OCI-LY7 (cell line): ENCODE data around the gene IL9R. TPM values are rescaled to one million over a fixed set of nuclear protein-coding genes. Genes with fewer than 3 reads are reported as not detected.
A peak's percentile ranks its signal among the peaks of the same experiment; 100 is the strongest.

ENCODE experiments used
- Bru-seq: library from RNA; stranded (reverse); fragments of 400-500 nt; gene quantifications from one replicate; lab custom pipeline; 2021; lab: Mats Ljungman, UMichigan
- BruChase-seq, 2 experiments: library from RNA; stranded (reverse); fragments of 400-500 nt; gene quantifications; one replicate each; lab custom pipeline; 2021; lab: Mats Ljungman, UMichigan
- BruUV-seq: library from RNA; stranded (reverse); fragments of 400-500 nt; replicated peaks from 2 replicates; lab custom pipeline; 2021; lab: Mats Ljungman, UMichigan
- CTCF ChIA-PET: fragments of 300-600 bp; sonication (Branson Sonifier 250); formaldehyde crosslinking; loops from one replicate; lab custom pipeline; 2022; ENCODE audit warnings: antibody characterized with exemption; ENCODE audit not compliant: unreplicated experiment; lab: Charles Lee
- POLR2A ChIA-PET: fragments of 300-600 bp; sonication (Branson Sonifier 250); formaldehyde crosslinking; loops from one replicate; lab custom pipeline; 2022; ENCODE audit warnings: antibody characterized with exemption; lab: Charles Lee
- DNase-seq: peaks from one replicate; pipeline ENCODE4 v3.0.0-alpha.2; 2015; ENCODE audit warnings: low spot score
- H2AFZ ChIP-seq: fragments of 200-600 bp; sonication (generic), shearing (Covaris generic); 2 replicates; pipeline ENCODE4 v1.6.1; 2014; ENCODE audit warnings: mild to moderate bottlenecking, antibody characterized with exemption, low read length, moderate library complexity
- H3K27ac ChIP-seq: fragments of 200-600 bp; sonication (generic); 2 replicates; pipeline ENCODE4 v1.5.1; 2014; ENCODE audit warnings: mixed run types, low read depth, mild to moderate bottlenecking, moderate library complexity, low read length, inconsistent platforms; ENCODE audit not compliant: poor library complexity, severe bottlenecking
- H3K36me3 ChIP-seq: fragments of 200-600 bp; sonication (generic); 2 replicates; pipeline ENCODE4 v1.6.1; 2014; ENCODE audit warnings: mild to moderate bottlenecking, antibody characterized with exemption, low read length, moderate library complexity, mixed read lengths; ENCODE audit not compliant: insufficient read depth
- H3K4me1 ChIP-seq: fragments of 200-600 bp; sonication (generic); 2 replicates; pipeline ENCODE4 v1.5.1; 2014; ENCODE audit warnings: mild to moderate bottlenecking, low read length; ENCODE audit not compliant: insufficient read depth, poor library complexity, severe bottlenecking
- H3K4me2 ChIP-seq: fragments of 200-600 bp; sonication (generic); 2 replicates; pipeline ENCODE4 v1.6.1; 2014; ENCODE audit warnings: mild to moderate bottlenecking, low read length
- H3K4me3 ChIP-seq: fragments of 200-600 bp; sonication (generic); 2 replicates; pipeline ENCODE4 v1.5.1; 2014; ENCODE audit warnings: mild to moderate bottlenecking, low read depth, low read length; ENCODE audit not compliant: poor library complexity, severe bottlenecking
- H3K79me2 ChIP-seq: fragments of 200-600 bp; sonication (generic); 2 replicates; pipeline ENCODE4 v1.6.1; 2016; ENCODE audit warnings: low read depth, mild to moderate bottlenecking, low read length, moderate library complexity, mixed read lengths; ENCODE audit not compliant: insufficient read depth
- H3K9me2 ChIP-seq: fragments of 200-600 bp; sonication (generic); 2 replicates; pipeline ENCODE4 v1.6.1; 2016; ENCODE audit warnings: mild to moderate bottlenecking, low read length, mixed read lengths; ENCODE audit not compliant: insufficient read depth
- H3K9me3 ChIP-seq: fragments of 200-600 bp; sonication (generic); 2 replicates; pipeline ENCODE4 v1.6.1; 2014; ENCODE audit warnings: mild to moderate bottlenecking, mixed run types, low read length, mixed read lengths
- H4K20me1 ChIP-seq: fragments of 200-600 bp; sonication (generic); 2 replicates; pipeline ENCODE4 v1.6.1; 2014; ENCODE audit warnings: mild to moderate bottlenecking, antibody characterized with exemption, low read length, moderate library complexity, mixed read lengths; ENCODE audit not compliant: insufficient read depth
- CTCF ChIP-seq: fragments of 200-600 bp; sonication (generic); conservative IDR thresholded peaks from 2 replicates; pipeline ENCODE4 v1.5.1; 2014; ENCODE audit warnings: mild to moderate bottlenecking, antibody characterized with exemption, low read length, moderate library complexity, mixed read lengths
- EZH2phosphoT487 ChIP-seq: fragments of 200-600 bp; sonication (generic); IDR thresholded peaks from 2 replicates; pipeline ENCODE4 v1.6.1; 2018; ENCODE audit warnings: low read depth, borderline replicate concordance, mild to moderate bottlenecking, mixed run types, antibody characterized with exemption, low read length, moderate library complexity, mixed read lengths
- intact Hi-C: fragments of 100-400 bp; cut with micrococcal nuclease; formaldehyde crosslinking; loops from one replicate; pipeline ENCODE4 v1.10.0; 2022; ENCODE audit not compliant: unreplicated experiment
- long read RNA-seq: library from polyadenylated mRNA; stranded (forward); transcript quantifications from one replicate; pipeline ENCODE4 v2.0.0, GENCODE V29; 2022
- total RNA-seq, 2 experiments: library from RNA; depleted of rRNA in 1 of 2; stranded (reverse); fragments of >200 nt in 1 of 2; shearing (Covaris generic) in 1 of 2; gene quantifications; 2 replicates each; pipeline ENCODE4 v1.2.3, GENCODE V29; 2014 to 2022

Gene IL9R, protein sequence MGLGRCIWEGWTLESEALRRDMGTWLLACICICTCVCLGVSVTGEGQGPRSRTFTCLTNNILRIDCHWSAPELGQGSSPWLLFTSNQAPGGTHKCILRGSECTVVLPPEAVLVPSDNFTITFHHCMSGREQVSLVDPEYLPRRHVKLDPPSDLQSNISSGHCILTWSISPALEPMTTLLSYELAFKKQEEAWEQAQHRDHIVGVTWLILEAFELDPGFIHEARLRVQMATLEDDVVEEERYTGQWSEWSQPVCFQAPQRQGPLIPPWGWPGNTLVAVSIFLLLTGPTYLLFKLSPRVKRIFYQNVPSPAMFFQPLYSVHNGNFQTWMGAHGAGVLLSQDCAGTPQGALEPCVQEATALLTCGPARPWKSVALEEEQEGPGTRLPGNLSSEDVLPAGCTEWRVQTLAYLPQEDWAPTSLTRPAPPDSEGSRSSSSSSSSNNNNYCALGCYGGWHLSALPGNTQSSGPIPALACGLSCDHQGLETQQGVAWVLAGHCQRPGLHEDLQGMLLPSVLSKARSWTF
- total RNA-seq (2014; rRNA removed; shearing (Covaris generic)): 1.3 and 1.5 TPM in 2 replicates
- 5.1 and 5.5 TPM in 2 replicates for total RNA-seq (2022)
- percentile 18 among the genes with signal in this experiment for Bru-seq, nascent RNA
- percentile 25 among the genes with signal in this experiment for BruChase-seq, experiment 1, labeled RNA remaining after a 6-hour chase
- BruChase-seq, experiment 2, labeled RNA remaining after a 2-hour chase: percentile 22 among the genes with signal in this experiment
- long read RNA-seq: 0 reads

GRCh38 chrX:155997436-155997835 is at the start of gene IL9R:
Gene IL9R, plus strand, starts transcription at chrX:155997696. Its CDS starts 64 bp downstream, at chrX:155997760.
- CTCF ChIA-PET: no interaction called here
- no peak for DNase-seq
- Histone ChIP-seq H3K36me3 (no peaks in the 10 kb centered on the region), H3K79me2 (no peaks in the 10 kb centered on the region), H2AFZ (no peak within 1 kb of the TSS), H3K9me2 (no peaks in the 10 kb centered on the region), H3K4me1 (no peaks in the 10 kb centered on the region), H4K20me1 (no peaks in the 10 kb centered on the region), H3K4me3 (no peak within 1 kb of the TSS), H3K4me2 (no peak within 1 kb of the TSS), H3K9me3 (no peaks in the 10 kb centered on the region), H3K27ac (no peak within 1 kb of the TSS)
- no TSS peak for BruUV-seq
- POLR2A ChIA-PET: no interaction called here
- TF ChIP-seq CTCF: no peak
- TF ChIP-seq EZH2phosphoT487: no peak
- intact Hi-C loops: no loop called here

- Histone ChIP-seq H4K20me1 (no peaks in the 10 kb centered on the region), H3K9me2 (no peaks in the 10 kb centered on the region), H3K4me1 (no peaks in the 10 kb centered on the region), H3K9me3 (no peaks in the 10 kb centered on the region), H2AFZ (no peak overlapping the region), H3K4me3 (no peak overlapping the region), H3K27ac (no peak overlapping the region), H3K4me2 (no peak overlapping the region), H3K36me3 (0 out of 2 replicates have a peak, but pooled peaks cover 3% of the 10 kb centered on the region), H3K79me2 (no peaks in the 10 kb centered on the region)
- BruUV-seq: no TSS peak
- intact Hi-C loops: no loop called here
- DNase-seq: no peak
- ChIA-PET POLR2A (no interaction called here), CTCF (no interaction called here)
- no peak for TF ChIP-seq EZH2phosphoT487
- TF ChIP-seq CTCF: no peak
These were observed 48.4 kb upstream of the IL9R start for GRCh38 chrX:155949098-155949497.
